ENCODE data around the gene ARMC3.

- TF ChIP-seq POLR2AphosphoS5 (IDR thresholded peaks at IDR 0.05; ENCODE audit: borderline replicate concordance, low read depth, low read length) (no peak), EZH2 (IDR thresholded peaks at IDR 0.05) (no peak)
These were observed 147.8 kb downstream of the ARMC3 start for GRCh38 chr10:23075672-23076071.
